GM10248 (cell line): ENCODE measurements around the gene NBPF1.
"Not testable (repeated sequence)": the region's sequence is repeated elsewhere in the genome, so short reads cannot be mapped to it uniquely, and the experiment has no call there.

Experiments
- CTCF ChIA-PET: fragments of 300-600 bp; sonication (Branson Sonifier 250); formaldehyde crosslinking; extraction: SDS; loops from one replicate; lab custom pipeline; 2021; ENCODE audit warnings: antibody characterized with exemption; lab: Yijun Ruan, JAX
- POLR2A ChIA-PET: fragments of 350-650 bp; sonication (Branson Sonifier 250); formaldehyde crosslinking; extraction: SDS; loops from one replicate; lab custom pipeline; 2020; ENCODE audit warnings: antibody characterized with exemption; lab: Yijun Ruan, JAX
- DNase-seq: peaks from one replicate; pipeline ENCODE4 v3.0.0; 2012; ENCODE audit errors: extremely low spot score
- TF ChIP-seq, protein P1 (sequence below): IDR thresholded peaks from 2 replicates; pipeline ENCODE4 v1.5.1; 2012; ENCODE audit warnings: mild to moderate bottlenecking, low read depth; ENCODE audit errors: extremely low read depth, missing control alignments, control extremely low read depth

The NBPF1 gene

GRCh38 chr1:16613185-16614147, at the start of gene NBPF1:
TSS of gene NBPF1 (minus strand) at chr1:16613564.
- ChIA-PET CTCF (interaction anchor here (1.1 to 6.5 kb wide), 8 partner anchors 8 to 338 kb away, joined by 3 to 61 read pairs (median 6); partner anchors contain the start of gene NECAP2), POLR2A (interaction anchor here (0.6 kb wide), 1 partner anchor 388 kb away, joined by 4 read pairs; no protein-coding TSS in a partner anchor)
- TF ChIP-seq, protein P1, sequence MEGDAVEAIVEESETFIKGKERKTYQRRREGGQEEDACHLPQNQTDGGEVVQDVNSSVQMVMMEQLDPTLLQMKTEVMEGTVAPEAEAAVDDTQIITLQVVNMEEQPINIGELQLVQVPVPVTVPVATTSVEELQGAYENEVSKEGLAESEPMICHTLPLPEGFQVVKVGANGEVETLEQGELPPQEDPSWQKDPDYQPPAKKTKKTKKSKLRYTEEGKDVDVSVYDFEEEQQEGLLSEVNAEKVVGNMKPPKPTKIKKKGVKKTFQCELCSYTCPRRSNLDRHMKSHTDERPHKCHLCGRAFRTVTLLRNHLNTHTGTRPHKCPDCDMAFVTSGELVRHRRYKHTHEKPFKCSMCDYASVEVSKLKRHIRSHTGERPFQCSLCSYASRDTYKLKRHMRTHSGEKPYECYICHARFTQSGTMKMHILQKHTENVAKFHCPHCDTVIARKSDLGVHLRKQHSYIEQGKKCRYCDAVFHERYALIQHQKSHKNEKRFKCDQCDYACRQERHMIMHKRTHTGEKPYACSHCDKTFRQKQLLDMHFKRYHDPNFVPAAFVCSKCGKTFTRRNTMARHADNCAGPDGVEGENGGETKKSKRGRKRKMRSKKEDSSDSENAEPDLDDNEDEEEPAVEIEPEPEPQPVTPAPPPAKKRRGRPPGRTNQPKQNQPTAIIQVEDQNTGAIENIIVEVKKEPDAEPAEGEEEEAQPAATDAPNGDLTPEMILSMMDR = peak; percentile 7
- DNase-seq = peak; percentile 100

DNA sequence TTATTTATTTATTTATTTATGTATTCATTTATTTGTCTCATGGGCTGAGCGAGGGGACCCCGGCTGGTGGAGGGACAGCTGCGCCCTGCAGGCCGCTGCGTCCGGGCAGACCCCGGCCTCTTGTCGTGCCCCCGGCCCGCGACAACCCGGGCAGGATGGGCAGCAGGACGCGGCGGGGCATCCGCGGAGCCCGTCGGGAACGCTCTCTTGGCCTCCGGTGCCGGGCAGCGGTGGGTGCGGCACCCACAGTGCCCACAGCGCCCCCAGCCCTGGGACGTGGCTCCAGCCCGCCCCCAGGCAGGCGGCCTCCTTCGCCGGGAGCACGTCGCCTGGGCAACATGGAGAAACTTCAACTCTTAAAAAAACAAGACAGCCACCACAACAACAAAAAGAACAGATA, 44.9 kb upstream of the NBPF1 start:
- DNase-seq, POLR2A ChIA-PET, CTCF ChIA-PET: not testable (repeated sequence)

DNA sequence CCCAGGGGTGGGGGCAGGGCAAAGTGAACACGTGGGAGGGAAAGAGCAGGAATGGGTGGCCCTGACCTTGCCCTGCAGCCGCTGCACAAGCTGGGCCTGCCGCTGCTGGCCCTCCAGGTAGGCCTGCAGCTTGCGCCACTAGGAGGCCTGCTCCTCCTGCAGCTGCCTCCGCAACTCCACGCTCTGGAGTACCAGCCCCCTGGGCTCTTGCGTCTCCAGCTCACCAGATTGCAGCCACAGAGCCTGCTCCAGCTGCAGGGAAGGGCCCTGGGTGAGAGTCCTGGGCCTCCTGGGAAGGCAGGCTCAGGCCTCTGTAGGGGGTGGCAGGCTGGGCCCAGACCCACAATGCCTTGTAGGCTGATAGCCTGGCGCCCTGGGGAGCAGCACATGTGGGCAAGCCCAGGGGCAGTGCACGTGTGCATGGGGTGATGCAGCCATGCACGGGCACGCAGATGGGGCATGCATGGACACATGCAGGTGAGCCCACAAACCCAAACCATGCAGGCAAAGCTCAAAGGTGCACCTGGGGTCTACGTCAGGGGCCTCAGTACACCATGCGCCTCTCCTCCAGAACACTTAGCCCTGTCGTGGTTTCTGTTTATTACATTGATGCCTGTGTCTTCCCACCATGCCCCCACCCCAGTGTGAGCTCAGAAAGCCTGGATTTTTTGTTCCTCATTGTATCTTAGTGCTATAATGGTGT, 43.8 kb upstream of the NBPF1 start:
- DNase-seq, CTCF ChIA-PET, POLR2A ChIA-PET: not testable (repeated sequence)

- POLR2A ChIA-PET, CTCF ChIA-PET, DNase-seq: not testable (repeated sequence)
Observed at GRCh38 chr1:16656574-16656973, 43.2 kb upstream of the NBPF1 start.

DNA sequence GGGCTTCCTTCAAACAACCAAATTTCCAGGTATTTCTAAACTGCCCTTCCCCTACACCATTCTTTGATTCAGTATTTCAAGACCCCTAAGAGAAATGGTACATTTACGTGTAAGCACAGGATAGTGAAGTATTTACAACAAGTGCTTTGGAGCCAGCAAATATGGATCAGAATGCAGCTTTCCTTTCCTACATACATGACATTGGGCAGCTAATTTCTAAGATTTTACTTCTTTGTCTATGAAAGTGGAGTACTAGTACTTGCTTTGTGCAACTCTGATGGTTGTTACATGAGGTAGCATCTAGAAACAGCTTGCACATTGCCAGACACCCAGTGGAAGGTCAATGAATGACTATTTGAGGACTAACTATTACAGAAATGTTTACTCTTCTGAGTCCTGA, 38.2 kb upstream of the NBPF1 start:
- CTCF ChIA-PET, DNase-seq, POLR2A ChIA-PET: not testable (repeated sequence)

DNA sequence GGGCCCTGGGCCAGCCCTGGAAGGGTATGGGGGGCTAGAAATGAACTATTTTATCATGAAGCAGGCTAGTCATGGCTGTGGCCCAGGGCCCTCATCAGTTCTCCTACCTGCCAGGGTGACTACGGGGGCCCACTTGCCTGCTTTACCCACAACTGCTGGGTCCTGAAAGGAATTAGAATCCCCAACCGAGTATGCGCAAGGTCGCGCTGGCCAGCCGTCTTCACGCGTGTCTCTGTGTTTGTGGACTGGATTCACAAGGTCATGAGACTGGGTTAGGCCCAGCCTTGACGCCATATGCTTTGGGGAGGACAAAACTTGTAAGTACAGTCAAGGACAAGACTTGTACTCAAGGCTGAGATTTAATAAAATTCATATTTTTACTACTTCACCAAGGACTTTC, 36.6 kb upstream of the NBPF1 start:
- DNase-seq, CTCF ChIA-PET, POLR2A ChIA-PET: not testable (repeated sequence)

GRCh38 chr1:16649390-16649789, 36.0 kb upstream of the NBPF1 start:
- POLR2A ChIA-PET, CTCF ChIA-PET: not testable (repeated sequence)

DNA sequence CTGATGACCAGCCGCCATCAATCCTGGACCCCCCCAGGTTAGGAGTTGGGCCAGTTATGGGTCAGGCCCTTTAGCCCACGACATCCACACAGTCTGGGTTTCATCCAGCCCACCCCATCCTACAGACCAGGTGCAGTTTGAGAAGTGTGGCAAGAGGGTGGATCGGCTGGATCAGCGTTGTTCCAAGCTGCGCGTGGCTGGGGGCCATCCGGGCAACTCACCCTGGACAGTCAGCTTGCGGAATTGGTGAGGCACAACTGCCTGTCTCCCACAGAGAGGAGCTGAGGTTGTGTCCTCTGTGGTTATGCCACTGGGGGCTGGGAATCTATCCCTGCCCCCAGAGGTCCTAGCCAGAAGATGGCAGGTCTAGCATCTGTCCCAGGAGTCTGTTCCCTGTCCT, 35.4 kb upstream of the NBPF1 start:
- CTCF ChIA-PET, DNase-seq, POLR2A ChIA-PET: not testable (repeated sequence)

More at GRCh38 chr1:16649390-16649789, 36.0 kb upstream of the NBPF1 start:
- not testable (repeated sequence) for DNase-seq

DNA sequence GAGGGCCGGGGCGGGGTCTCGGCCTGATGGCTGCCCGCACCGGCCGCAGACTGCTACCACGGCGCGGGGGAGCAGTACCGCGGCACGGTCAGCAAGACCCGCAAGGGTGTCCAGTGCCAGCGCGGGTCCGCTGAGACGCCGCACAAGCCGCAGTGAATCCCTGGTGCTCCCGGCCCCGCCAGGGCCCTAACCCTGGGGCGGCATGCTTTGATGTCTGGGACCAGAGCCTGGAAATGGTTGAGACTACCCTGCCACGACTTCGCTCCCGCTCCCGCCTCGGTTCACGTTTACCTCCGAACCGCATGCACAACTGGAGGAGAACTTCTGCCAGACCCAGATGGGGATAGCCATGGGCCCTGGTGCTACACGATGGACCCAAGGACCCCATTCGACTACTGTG, 34.9 kb upstream of the NBPF1 start:
- CTCF ChIA-PET, DNase-seq, POLR2A ChIA-PET: not testable (repeated sequence)

- DNase-seq, CTCF ChIA-PET, POLR2A ChIA-PET: not testable (repeated sequence)
Observed at GRCh38 chr1:16647179-16648176, 34.1 kb upstream of the NBPF1 start.

DNA sequence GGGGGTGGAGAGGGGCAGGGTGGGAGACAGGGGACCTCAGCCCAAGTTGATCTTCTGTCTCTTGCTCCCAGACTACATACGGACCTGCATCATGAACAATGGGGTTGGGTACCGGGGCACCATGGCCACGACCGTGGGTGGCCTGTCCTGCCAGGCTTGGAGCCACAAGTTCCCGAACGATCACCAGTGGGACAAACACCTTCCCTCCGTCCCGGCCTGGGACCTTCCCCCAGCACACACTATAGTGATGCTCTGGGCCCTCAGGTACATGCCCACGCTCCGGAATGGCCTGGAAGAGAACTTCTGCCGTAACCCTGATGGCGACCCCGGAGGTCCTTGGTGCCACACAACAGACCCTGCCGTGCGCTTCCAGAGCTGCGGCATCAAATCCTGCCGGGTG, 33.4 kb upstream of the NBPF1 start:
- POLR2A ChIA-PET, CTCF ChIA-PET, DNase-seq: not testable (repeated sequence)

DNA sequence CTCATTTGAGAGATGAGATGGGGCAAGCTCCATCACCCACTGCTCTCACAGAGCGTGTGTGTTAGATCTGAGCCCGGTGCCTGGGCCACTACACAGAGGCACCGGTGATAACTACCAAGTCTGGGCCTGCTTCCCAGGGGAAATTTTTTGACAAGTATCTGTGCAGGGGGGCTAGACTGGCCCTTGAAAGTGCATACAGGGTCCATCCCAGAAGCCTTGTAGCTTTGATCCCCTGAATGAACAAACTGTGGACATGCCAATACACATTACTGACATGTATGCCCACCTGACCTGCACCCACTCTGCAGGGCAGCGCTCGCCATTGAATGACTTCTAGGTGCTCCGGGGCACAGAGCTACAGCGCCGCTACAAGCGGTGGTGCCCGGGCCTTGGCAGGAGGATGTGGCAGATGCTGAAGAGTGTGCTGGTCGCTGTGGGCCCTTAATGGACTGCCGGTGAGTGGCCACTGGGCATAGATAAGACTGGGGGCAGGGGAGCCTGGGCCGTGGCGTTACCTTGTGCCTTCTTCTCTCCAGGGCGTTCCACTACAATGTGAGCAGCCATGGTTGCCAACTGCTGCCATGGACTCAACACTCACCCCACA, 32.8 kb upstream of the NBPF1 start:
- POLR2A ChIA-PET, DNase-seq, CTCF ChIA-PET: not testable (repeated sequence)

DNA sequence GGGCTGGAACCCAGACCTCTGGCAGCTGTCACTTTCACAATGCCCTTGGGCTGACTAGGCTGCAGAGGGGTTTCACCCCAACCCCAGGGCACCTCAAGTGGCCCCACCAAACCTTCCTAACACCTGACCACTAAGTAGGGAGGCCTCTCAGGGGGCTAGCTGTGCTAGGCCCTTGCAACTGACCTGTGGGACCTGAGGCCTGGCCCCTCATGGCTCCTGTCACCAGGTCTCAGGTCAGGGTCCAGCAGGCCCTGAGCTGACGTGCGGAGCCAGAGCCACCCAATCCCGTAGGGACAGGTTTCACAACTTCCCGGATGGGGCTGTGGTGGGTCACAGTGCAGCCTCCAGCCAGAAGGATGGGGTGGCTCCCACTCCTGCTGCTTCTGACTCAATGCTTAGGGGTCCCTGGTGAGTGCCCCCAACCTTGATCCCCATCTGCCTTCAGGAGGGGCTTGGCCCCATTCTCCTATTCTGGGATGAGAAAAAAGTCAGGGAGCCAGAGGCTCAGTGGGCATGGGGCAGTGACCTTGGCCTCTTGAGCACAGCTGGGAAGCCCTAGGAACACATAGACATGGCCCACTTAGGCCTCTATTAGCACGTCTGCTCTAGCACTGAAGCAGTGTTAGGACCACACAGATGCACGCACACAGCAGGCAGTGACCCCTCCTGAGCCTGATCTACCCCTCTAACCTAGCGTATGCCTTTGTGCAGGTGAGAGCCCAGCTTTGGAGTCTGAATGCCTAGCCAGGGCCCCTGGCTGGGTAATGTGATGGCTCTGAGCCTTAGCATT, 32.1 kb upstream of the NBPF1 start:
- DNase-seq = not testable (repeated sequence)
- POLR2A ChIA-PET = interaction anchor here (0.6 kb wide), 1 partner anchor 349 kb away, joined by 3 read pairs; no protein-coding TSS in a partner anchor
- CTCF ChIA-PET = interaction anchor here (1.9 to 2.5 kb wide), 2 partner anchors 25 to 29 kb away, joined by 5 to 6 read pairs; no protein-coding TSS in a partner anchor
